Vagina (tissue), 2 donors: Measurements from ENCODE around the gene ATR.

Experiments used
- CTCF ChIP-seq, 3 experiments: fragments of 450-650 bp in 2 of 3; fragments of 200-600 bp in 1 of 3; sonication (generic) in 1 of 3; IDR thresholded peaks; one replicate each; pipeline ENCODE4 v1.5.1; 2017 to 2019; ENCODE audit warnings: antibody characterized with exemption in 3 of 3, mild to moderate bottlenecking in 2 of 3, moderate library complexity in 2 of 3
- POLR2AphosphoS5 ChIP-seq, 2 donors: sonication (generic); formaldehyde crosslinking; IDR thresholded peaks; one replicate each; pipeline ENCODE4 v1.9.0; 2017; ENCODE audit warnings: antibody characterized with exemption in 2 of 2, mild to moderate bottlenecking in 2 of 2, low read depth in 1 of 2; ENCODE audit not compliant: insufficient read depth in 1 of 2

- TF ChIP-seq POLR2AphosphoS5 (IDR thresholded peaks at IDR 0.05; ENCODE audit: insufficient read depth in 1 of 2, low read depth in 1 of 2) (no peak), CTCF (IDR thresholded peaks at IDR 0.05) (no peak)
Observed at GRCh38 chr3:142595141-142595540, 16.6 kb upstream of the ATR start.
